Pancreas (tissue), 10 donors: ENCODE data around the gene ABI3BP. TPM values are rescaled to one million over a fixed set of nuclear protein-coding genes. Genes with fewer than 3 reads are reported as not detected.
A peak's percentile ranks its signal among the peaks of the same experiment; 100 is the strongest.

Experiments
- ATAC-seq, 4 donors: fragments of 200-7000 bp; cut with Tn5 transposase; one replicate each; pipeline versions ENCODE4 v1.8.0 to v1.9.1; 2020; ENCODE audit warnings: mild to moderate bottlenecking in 4 of 4, moderate library complexity in 4 of 4
- DNase-seq, 6 donors: peaks; one replicate each; pipeline ENCODE4 v3.0.0-alpha.2; 2020
- FAIRE-seq: peaks from 2 replicates; lab custom pipeline; 2012; peaks lifted over from hg19 to GRCh38; lab: Jason Lieb, UNC
- H3K27ac ChIP-seq, 4 donors: fragments of 200-600 bp; sonication (generic); 1 replicate in 3 of 4; 2 replicates in 1 of 4; pipeline versions ENCODE4 v1.5.0 to v1.8.0; 2020
- H3K27me3 ChIP-seq, 4 donors: fragments of 200-600 bp; one replicate each; pipeline ENCODE4 v1.8.0; 2021
- H3K36me3 ChIP-seq, 3 donors: fragments of 200-600 bp; sonication (generic) in 1 of 3; one replicate each; pipeline versions ENCODE4 v1.5.0 to v1.8.0; 2020 to 2021
- H3K4me1 ChIP-seq, 3 donors: fragments of 200-600 bp; one replicate each; pipeline ENCODE4 v1.8.0; 2021
- H3K4me3 ChIP-seq, 4 donors: fragments of 200-600 bp; sonication (generic) in 2 of 4; one replicate each; pipeline versions ENCODE4 v1.5.0 to v1.8.0; 2020 to 2021
- H3K9me3 ChIP-seq, 4 donors: fragments of 200-600 bp; one replicate each; pipeline ENCODE4 v1.8.0; 2021
- CTCF ChIP-seq, 4 donors: fragments of 200-600 bp; sonication (generic) in 3 of 4; IDR thresholded peaks; one replicate each; pipeline versions ENCODE4 v1.5.0 to v1.8.0; 2021; ENCODE audit warnings: antibody characterized with exemption in 4 of 4
- WGBS, 2 donors: extraction: QIAGEN DNeasy Blood & Tissue Kit; methylation state at CpG; one replicate each; pipeline ENCODE4 v1.1.7; 2013; 5-methylcytosine and 5-hydroxymethylcytosine counted together
- intact Hi-C, 3 donors: fragments of 100-400 bp; cut with DNase I; formaldehyde crosslinking; loops; one replicate each; pipeline versions ENCODE4 v1.11.1 to v1.14.2; 2022
- polyA plus RNA-seq, 2 donors: library from polyadenylated mRNA; stranded (reverse); fragments of 200-250 nt; gene quantifications; one replicate each; pipeline ENCODE4 v1.2.3, GENCODE V29; 2013
- total RNA-seq, 6 donors: library from RNA; stranded (reverse); fragmentation: NEBNext Ultra II Directional in 4 of 6; extraction: Animal tissue kit (Norgen Biotek cat#: 25700) in 4 of 6; gene quantifications; one replicate each; pipeline versions ENCODE4 v1.2.1 to v1.2.4, GENCODE V29; 2021 to 2023
- donor health status: healthy with polysubstance abuse.
- donor health status: DM: no; HTN: no; CAD: no; lungs with moderate emphysema.
- donor health status: DM: no; HTN: no; CAD: no.
- donor health status: control.
- donor health status: control.
- donor health status: Bipolar disorder and iron deficiency.
- donor health status: DM: yes; HTN: yes; CAD: no.
- donor health status: DM: no; HTN: no; CAD: no.
- donor health status: DM: no; HTN: no; CAD: no.
- donor health status: DM: yes; HTN: yes; CAD: no.

The ABI3BP gene
- total and polyA plus RNA-seq, 8 donors = 2.6 to 25.3 (median 5.8) TPM

DNA sequence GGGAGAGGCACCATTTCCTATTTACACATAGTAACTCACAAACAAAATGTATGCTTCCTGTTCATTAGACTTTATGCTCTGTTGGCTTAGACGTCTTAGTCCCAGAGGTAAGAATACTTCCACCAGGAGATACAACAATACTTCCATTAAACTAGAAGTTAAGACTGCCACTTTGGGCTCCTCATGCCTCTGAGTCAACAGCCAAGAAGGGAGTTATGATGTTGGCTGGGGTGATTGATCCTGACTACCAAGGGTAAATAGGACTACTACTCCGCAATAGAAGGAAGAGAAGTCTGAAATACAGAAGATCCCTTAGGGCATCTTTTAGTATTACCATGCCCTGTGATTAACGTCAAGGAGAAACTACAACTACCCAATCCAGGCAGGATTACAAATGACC, 43.5 kb upstream of the ABI3BP start:
- intact Hi-C loops = no loop called here
- TF ChIP-seq CTCF (IDR thresholded peaks at IDR 0.05) = no peak
- no peak for ATAC-seq
- H3K9me3 ChIP-seq = no peaks in the 10 kb centered on the region
- no peak overlapping the region for H3K4me3 ChIP-seq
- H3K27me3 ChIP-seq = no peaks in the 10 kb centered on the region
- H3K4me1 ChIP-seq = peaks cover 0 to 7% (median 0%) of the 10 kb centered on the region in 3 donors
- H3K36me3 ChIP-seq = no peaks in the 10 kb centered on the region
- FAIRE-seq = no peak
- H3K27ac ChIP-seq = peak overlapping the region in 2 of 4 donors; percentile 45 to 56
- DNase-seq = no peak
- WGBS, 2 donors = 69 to 82% methylated on average over 3 of the region's 3 CpGs

- intact Hi-C loops = no loop called here
- H3K4me1 ChIP-seq = peaks cover 0 to 7% (median 0%) of the 10 kb centered on the region in 3 donors
- ATAC-seq (peak; percentile 70 to 89 (median 82)), FAIRE-seq (no peak), DNase-seq (peak in 4 of 6 donors; percentile 24 to 43 (median 28))
- TF ChIP-seq CTCF (IDR thresholded peaks at IDR 0.05) = no peak
- H3K36me3 ChIP-seq = no peaks in the 10 kb centered on the region
- H3K9me3 ChIP-seq = no peaks in the 10 kb centered on the region
- H3K4me3 ChIP-seq = no peak overlapping the region
- H3K27me3 ChIP-seq = no peaks in the 10 kb centered on the region
- peak overlapping the region in 2 of 4 donors; percentile 45 to 56 for H3K27ac ChIP-seq
- 28 to 33% methylated on average over 1 of the region's 1 CpG for WGBS, 2 donors
Measured at GRCh38 chr3:101036213-101036618, 43.0 kb upstream of the ABI3BP start.

DNA sequence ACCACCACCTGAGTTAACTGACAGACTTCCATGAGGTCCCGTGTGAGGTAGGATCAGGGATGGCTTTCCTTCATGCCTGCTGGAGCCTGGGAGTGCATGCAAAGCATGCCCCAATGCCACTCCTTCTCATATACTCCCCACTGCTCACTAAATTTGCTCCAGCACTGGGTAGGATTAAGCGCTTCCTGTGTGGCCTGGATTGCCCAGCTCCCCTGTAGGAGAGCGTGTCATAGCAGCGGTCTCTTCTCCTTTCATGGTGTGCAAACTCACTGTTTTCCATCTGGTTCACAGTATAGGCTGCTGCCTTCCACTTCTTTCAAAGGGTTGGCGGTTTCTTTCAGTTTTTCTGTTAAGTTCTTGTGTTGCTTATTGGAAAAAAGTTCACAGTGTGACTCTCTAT, 34.1 kb upstream of the ABI3BP start:
- ATAC-seq = no peak
- Histone ChIP-seq H3K9me3 (no peaks in the 10 kb centered on the region), H3K4me3 (no peak overlapping the region), H3K4me1 (no peaks in the 10 kb centered on the region), H3K27me3 (no peaks in the 10 kb centered on the region), H3K27ac (no peak overlapping the region), H3K36me3 (no peaks in the 10 kb centered on the region)
- TF ChIP-seq CTCF (IDR thresholded peaks at IDR 0.05) = no peak
- intact Hi-C loops = no loop called here
- WGBS, 2 donors = 82 to 89% methylated on average over 5 of the region's 5 CpGs
- FAIRE-seq = no peak
- no peak for DNase-seq

DNA sequence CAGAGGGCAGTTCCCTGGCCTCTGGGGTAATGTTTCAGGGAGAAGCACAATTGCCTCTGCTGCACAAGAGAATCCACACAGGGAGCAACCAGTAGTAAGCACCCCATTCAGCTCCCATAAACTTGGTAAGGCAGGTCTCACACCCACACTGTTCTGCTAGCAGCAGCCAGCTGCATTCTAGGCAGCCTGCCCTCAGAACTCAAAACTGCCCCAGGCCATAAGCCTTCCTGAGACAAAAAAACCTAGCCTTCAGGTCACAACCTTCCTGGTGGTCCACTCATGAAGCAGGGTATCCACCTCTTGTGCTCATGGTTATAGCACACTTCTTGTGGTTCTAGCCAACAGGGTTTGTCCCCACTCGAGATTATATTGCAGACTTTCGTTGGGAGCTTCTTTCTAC, 33.7 kb upstream of the ABI3BP start:
- intact Hi-C loops = no loop called here

More for the DNA sequence above, 33.7 kb upstream of the ABI3BP start:
- Histone ChIP-seq H3K36me3 (no peaks in the 10 kb centered on the region), H3K4me3 (no peak overlapping the region), H3K4me1 (no peaks in the 10 kb centered on the region), H3K27ac (no peak overlapping the region), H3K27me3 (no peaks in the 10 kb centered on the region), H3K9me3 (no peaks in the 10 kb centered on the region)
- FAIRE-seq (no peak), DNase-seq (no peak), ATAC-seq (no peak)
- 43 to 51% methylated on average over 2 of the region's 2 CpGs for WGBS, 2 donors
- TF ChIP-seq CTCF (IDR thresholded peaks at IDR 0.05) = no peak
